Non-pigmented ciliary epithelial cell (primary cell): ENCODE measurements around the gene ACAT2.
"Not testable (repeated sequence)": the region's sequence is repeated elsewhere in the genome, so short reads cannot be mapped to it uniquely, and the experiment has no call there.

Source experiments
- DNase-seq: peaks from one replicate; pipeline ENCODE4 v3.0.0-alpha.2; 2010; ENCODE audit warnings: low read depth

Gene ACAT2

DNA sequence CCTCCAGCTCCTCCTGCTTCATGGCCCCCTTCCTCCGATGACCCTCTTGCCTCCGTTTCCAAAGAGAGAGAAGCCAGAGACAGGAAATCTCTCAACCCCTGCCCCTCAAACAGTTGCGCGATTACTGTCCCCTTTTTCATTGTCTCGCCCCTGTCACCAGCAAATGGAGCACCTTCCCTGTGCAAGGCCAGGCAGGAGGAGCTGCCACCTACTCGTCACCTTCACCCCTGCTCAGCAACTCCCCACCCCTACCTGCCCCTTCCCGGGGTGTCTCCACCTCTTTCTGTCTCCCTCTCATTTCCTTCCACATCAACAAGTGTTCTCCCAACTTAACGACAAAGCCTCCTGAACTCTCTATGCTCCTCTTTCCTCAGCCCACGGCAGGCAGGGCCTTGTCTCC lies 51.9 kb downstream of the ACAT2 start:
- no peak for DNase-seq

DNA sequence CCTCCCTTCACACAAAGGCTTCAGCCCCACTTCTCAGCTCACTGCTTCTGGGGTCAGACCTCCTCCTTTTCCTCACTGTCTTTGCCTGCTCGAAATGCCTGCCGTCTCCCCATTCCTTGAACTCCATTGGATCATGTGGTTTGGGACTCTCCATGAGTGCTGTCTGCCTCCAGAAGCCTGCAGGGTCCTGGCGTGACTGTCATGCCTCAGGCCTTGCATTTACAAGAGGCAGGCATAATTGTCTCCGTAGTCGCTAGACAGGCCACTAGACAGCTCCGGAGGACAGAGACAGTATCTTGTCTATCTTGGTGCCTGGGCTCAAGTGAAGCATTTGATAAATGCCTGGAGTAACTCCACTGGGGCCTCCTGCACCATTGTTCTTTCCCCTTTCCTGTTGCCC lies 53.6 kb downstream of the ACAT2 start:
- no peak for DNase-seq

DNA sequence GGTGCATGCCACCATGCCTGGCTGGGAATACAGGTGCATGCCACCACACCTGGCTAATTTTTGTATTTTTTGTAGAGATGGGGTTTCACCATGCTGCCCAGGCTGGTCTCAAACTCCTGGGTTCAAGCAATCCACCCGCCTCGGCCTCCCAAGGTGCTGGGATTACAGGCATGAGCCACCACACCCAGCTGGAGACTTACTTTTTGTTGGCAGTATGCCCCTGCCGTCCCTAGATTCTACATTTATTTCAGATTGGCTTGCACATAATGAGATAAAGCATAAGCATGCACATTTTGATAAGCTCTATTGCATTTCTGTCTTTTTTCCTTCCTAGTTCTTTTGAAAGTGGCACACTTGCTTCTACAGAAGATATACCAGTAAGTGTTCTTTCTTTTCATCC lies 54.9 kb downstream of the ACAT2 start:
- not testable (repeated sequence) for DNase-seq

DNA sequence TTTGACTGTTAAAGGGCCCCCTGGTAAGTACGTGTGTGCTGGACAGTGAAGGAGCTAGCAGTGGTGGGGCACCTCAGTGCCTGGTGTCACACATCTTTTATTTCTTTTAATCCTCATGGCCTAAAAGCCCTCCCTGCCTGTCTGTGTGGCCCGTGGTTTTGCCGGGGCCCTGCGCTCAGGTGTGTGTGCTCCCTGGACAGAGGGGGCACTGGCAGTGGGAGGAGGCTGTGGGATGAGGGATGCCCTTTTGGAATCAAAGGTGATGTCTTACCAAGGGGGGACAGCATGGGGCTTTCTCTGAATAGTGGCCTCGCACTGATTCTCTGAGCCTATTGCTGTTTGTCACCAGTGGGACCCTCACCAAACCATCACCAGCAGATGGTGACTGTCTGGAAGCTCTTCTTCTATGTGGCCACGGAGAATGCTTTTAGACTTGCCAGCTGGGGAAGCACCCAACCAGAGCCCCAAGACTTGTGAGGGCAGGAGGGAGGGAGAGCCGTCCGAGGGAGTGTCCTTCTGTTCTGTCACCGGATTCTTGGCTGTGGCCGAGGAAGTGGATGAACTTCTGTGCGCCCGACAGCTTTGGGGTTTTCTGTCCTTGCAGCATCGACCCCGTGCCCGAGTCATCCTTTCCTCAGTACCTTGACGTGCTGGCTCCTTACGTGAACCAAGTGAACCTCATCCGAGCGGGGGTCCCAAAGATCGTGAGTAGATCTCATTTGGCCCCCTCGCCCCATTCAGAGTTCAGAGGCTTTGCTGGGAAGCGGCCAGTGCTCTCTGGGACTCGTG lies 56.3 kb downstream of the ACAT2 start:
- DNase-seq, result no peak

DNA sequence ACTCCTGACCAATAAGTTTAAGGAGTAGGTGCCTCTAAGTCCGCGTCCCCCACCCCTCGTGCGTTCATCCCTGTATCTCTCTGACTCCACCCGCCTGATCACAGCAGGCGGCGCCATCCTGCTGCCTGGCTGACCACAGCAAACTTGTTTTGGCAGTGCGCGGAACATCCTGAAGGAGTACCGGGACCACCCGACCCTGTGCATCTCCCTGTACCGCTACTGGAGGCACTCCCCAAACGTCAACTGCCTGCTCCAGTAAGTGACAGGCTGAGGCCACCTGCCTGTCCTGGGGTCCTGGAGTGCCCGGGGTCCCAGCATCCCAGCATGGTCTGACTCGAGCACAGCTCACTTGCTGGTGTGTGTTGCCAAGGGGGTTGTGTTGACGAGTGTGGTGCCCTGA lies 57.3 kb downstream of the ACAT2 start:
- DNase-seq, result no peak

DNA sequence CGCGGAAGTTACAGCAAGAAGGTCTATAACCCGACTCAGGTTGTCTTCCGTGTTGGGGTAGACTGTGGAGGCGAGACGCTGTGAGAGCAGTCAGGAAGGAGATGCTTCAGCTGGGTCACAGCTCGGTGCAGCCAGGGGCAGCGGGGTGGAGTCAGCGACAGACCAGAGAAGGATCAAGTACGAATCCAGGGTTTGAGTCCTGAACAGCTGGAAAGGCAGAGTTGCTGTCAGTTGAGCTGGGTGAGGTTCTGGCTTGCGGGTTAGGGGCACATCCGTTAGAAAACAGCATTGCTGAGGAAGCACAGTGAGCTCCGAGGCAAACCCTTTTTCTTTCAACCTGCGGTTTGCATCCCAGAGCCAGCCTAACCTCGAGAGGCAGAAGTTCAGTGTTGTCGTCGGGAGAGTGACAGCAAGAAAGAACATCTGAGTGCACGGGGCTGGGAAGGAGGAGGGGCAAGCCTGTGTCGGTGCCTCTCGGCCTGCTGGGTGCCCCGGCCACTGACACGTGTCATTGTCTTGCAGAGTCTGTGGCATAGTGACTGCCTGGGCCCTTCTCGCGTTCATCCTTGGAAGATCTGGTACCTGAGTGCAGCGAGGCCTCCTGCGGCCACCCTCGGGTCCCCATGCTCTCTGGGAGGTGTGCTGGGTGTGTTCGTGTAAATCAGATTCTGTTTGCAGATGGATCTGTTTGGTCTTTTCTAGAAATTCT lies 58.2 kb downstream of the ACAT2 start:
- no peak for DNase-seq

DNA sequence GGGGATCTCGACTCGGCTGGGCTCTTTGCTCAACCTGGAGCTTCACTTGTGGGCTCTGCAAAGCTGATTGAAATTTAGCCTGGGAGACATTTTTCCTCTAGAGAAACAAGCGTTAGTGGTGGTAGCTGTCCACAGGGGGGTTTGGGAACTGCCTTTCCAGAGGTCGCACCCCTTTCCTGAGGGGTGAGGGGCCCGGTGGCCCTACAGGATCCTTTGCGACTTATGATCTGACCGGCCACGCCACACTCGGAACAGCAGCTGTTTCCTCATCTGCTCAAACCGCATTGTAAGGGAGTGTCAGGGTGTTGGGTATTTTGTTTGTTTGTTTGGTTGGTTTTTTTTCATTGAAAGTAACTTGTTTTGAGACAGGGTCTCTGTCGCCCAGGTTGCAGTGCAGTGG lies 59.3 kb downstream of the ACAT2 start:
- no peak for DNase-seq

DNA sequence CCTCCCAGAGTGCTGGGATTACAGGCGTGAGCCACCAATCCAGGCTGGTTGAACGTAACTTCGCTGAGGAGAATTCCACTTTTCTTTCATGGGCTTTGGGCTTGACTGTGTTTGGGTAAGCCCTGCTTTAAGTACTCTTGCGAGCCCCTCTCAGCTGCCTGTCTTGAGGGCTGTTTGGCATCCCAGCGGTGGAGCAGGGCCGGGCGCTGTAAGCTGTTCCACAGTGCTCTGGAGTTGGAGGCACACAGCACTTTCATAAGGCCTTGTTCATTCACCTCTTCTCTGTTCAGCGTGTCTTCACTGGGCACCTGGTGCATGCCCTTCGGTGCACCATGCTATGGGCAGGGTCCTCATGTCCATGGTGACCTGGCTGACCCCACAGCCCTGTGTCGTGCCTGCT lies 59.9 kb downstream of the ACAT2 start:
- DNase-seq, result no peak

DNA sequence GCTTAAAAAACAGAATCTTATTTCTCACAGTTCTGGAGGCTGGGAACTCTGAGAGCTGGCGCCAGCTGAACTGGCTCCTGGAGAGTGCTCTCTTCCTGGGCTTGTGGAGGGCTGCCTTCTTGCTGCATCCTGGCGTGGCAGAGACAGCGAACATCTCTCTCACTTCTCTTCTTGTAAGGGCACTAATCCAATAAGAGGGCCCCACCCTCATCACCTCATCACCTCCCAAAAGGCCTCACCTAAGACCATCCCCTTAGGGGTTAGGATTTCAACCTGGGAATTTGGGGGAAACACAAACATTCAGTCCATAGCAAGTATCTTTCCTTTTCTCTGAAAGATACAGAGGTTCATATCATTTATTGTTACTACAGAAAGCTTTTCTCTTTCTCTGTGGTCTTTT lies 62.1 kb downstream of the ACAT2 start:
- DNase-seq, result no peak

DNA sequence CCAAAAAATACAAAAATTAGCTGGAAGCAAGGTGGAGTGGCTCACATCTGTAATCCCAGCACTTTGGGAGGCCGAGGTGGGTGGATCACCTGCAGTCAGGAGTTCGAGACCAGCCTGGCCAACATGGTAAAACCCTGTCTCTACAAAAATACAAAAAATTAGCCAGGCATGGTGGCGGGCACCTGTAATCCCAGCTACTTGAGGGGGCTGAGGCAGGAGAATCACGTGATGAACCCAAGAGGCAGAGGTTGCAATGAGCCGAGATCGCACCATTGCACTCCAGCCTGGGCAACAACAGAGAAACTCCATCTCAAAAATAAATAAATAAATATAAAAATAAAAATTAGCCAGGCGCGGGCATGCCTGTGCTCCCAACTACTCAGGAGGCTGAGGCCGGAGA lies 62.8 kb downstream of the ACAT2 start:
- not testable (repeated sequence) for DNase-seq

DNA sequence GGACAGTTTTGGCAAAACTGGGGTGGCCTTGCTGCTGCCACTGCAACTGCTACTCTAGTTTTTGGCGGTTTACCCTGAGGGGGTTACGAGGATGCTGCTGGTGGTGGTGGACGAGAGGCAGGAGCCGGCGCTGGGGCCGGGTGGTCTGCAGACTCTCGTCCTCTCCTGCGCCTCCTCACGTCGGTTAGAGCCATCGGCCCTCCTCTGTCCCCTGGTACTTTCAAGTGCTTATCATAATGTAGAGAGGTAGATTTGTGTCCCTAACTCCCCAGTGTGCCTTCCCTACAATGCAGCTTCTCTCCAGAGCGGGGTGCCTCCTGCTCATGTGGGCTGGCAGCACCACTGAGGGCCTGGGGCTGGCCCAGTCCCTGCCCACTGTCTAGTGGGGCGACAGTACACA lies 64.2 kb downstream of the ACAT2 start:
- no peak for DNase-seq

DNA sequence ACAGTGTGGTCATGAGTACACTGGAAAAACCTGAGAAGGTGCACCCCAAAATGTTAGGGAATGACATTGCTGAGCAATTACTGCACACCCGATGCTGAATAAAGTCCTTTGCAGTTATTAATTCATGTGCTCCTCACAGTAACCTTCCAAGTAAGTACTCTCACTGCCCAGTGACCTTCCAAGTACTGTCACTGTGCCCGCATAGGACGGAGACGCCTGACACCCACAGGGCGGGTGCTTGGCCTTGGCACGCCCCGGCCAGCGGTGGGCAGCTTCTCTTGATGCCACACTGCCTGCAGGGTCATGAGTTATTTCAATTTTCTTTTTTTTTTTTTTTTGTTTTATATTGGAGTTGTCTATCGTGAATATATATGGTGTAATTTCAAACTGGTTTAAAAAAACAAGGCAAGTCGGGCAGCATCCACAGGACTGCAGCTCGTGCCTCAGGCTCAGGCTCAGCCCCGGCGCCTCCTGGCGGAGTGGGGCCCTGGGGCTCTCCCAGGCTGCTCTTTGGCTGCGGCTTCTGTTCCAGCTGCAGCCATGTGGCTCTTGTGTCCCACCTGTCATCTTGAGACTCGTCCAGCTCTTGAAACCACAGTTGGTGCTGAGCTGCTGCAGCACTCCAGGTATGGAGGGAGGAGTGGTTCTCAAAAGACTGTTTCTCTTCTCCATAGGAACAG lies 65.3 kb downstream of the ACAT2 start:
- no peak for DNase-seq

DNA sequence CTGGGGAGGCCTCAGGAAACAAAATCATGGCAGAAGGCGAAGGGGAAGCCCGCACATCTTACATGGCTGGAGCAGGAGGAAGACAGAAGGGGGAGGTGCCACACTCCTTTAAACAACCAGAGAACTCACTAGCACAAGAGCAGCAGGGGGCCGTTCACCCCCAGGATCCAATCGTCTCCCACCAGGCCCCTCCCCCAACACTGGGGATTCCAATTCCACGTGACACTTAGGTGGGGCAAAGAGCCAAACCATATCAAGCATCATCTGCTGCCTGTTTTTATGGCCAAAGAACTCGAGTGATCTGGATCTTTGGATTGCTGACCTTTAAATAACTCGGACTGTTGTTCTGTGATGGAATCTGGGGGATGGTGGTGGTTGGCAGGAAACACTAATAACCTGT lies 66.2 kb downstream of the ACAT2 start:
- DNase-seq, result no peak
